ENCODE results near the gene OR4C11.

DNA sequence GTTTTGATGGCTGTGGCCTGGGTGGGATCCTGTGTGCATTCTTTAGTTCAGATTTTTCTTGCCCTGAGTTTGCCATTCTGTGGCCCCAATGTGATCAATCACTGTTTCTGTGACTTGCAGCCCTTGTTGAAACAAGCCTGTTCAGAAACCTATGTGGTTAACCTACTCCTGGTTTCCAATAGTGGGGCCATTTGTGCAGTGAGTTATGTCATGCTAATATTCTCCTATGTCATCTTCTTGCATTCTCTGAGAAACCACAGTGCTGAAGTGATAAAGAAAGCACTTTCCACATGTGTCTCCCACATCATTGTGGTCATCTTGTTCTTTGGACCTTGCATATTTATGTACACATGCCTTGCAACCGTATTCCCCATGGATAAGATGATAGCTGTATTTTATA lies 34.9 kb downstream of the OR4C11 start:
- TF ChIP-seq POLR2A (IDR thresholded peaks at IDR 0.05) (no peak), POLR2AphosphoS5 (IDR thresholded peaks at IDR 0.05) (no peak)
